H1 (cell line): ENCODE results near the gene MS4A15. TPM values are rescaled to one million over a fixed set of nuclear protein-coding genes. Genes with fewer than 3 reads are reported as not detected.

Experiments used
- JUN ChIP-seq: IDR thresholded peaks from 2 replicates; pipeline ENCODE4 v1.6.1; 2011; ENCODE audit warnings: low read depth, mild to moderate bottlenecking, improper control_type of control experiment, low read length
- KDM4A ChIP-seq: IDR thresholded peaks from one replicate; pipeline ENCODE4 v1.7.1; 2012; ENCODE audit warnings: low read depth, mild to moderate bottlenecking, moderate library complexity, low read length, inconsistent platforms; ENCODE audit not compliant: severe bottlenecking
- polyA plus RNA-seq, 7 experiments: library from polyadenylated mRNA; depleted of rRNA in 3 of 7; stranded (reverse) in 5 of 7; unstranded in 2 of 7; fragments of >200 nt in 5 of 7; fragments of 200-250 nt in 2 of 7; gene quantifications; 1 replicate in 5 of 7; 2 replicates in 1 of 7; 4 replicates in 1 of 7; pipeline versions ENCODE4 v1.2.1 to v1.2.3, GENCODE V29; 2011 to 2013; ENCODE audit warnings: missing spikeins in 2 of 7, mixed read lengths in 2 of 7
- total RNA-seq: library from RNA; stranded (reverse); fragmentation: NEBNext Ultra II Directional; extraction: Animal tissue kit (Norgen Biotek cat#: 25700); gene quantifications from 2 replicates; pipeline ENCODE4 v1.2.1, GENCODE V29; 2021
- TF ChIP-seq, protein P1 (sequence below): fragments of 300-600 bp; sonication (generic); IDR thresholded peaks from 2 replicates; pipeline ENCODE4 v1.7.1; 2012; ENCODE audit warnings: low read length, moderate library complexity, mild to moderate bottlenecking, inconsistent platforms; ENCODE audit not compliant: insufficient replicate concordance

Gene MS4A15
- total and polyA plus RNA-seq, 2 of the 8 experiments (the other 6 are each of a cell fraction or from before 2014, with no cell fraction given), result 0.15 to 0.17 TPM

DNA sequence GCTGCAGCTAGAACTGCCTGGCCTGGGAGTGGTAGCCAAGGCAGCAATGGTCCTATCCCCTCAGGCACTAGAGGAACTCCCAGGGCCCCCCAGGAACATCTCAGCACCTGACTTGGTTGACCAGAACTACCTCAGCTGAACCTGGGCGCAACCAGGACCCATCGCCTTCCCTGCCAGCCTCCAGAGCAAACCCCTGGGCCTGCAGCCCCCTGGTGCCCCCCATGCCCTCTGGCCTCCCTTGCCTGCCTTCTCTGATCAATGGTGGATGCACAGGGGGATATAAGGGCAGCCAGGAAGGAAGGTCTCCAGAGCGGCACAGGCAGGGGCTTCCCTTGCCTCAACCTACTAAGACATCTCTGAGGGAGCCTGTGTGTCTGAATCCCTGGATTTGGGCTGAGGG, 42.0 kb downstream of the MS4A15 start (continued):
- TF ChIP-seq, protein P1, sequence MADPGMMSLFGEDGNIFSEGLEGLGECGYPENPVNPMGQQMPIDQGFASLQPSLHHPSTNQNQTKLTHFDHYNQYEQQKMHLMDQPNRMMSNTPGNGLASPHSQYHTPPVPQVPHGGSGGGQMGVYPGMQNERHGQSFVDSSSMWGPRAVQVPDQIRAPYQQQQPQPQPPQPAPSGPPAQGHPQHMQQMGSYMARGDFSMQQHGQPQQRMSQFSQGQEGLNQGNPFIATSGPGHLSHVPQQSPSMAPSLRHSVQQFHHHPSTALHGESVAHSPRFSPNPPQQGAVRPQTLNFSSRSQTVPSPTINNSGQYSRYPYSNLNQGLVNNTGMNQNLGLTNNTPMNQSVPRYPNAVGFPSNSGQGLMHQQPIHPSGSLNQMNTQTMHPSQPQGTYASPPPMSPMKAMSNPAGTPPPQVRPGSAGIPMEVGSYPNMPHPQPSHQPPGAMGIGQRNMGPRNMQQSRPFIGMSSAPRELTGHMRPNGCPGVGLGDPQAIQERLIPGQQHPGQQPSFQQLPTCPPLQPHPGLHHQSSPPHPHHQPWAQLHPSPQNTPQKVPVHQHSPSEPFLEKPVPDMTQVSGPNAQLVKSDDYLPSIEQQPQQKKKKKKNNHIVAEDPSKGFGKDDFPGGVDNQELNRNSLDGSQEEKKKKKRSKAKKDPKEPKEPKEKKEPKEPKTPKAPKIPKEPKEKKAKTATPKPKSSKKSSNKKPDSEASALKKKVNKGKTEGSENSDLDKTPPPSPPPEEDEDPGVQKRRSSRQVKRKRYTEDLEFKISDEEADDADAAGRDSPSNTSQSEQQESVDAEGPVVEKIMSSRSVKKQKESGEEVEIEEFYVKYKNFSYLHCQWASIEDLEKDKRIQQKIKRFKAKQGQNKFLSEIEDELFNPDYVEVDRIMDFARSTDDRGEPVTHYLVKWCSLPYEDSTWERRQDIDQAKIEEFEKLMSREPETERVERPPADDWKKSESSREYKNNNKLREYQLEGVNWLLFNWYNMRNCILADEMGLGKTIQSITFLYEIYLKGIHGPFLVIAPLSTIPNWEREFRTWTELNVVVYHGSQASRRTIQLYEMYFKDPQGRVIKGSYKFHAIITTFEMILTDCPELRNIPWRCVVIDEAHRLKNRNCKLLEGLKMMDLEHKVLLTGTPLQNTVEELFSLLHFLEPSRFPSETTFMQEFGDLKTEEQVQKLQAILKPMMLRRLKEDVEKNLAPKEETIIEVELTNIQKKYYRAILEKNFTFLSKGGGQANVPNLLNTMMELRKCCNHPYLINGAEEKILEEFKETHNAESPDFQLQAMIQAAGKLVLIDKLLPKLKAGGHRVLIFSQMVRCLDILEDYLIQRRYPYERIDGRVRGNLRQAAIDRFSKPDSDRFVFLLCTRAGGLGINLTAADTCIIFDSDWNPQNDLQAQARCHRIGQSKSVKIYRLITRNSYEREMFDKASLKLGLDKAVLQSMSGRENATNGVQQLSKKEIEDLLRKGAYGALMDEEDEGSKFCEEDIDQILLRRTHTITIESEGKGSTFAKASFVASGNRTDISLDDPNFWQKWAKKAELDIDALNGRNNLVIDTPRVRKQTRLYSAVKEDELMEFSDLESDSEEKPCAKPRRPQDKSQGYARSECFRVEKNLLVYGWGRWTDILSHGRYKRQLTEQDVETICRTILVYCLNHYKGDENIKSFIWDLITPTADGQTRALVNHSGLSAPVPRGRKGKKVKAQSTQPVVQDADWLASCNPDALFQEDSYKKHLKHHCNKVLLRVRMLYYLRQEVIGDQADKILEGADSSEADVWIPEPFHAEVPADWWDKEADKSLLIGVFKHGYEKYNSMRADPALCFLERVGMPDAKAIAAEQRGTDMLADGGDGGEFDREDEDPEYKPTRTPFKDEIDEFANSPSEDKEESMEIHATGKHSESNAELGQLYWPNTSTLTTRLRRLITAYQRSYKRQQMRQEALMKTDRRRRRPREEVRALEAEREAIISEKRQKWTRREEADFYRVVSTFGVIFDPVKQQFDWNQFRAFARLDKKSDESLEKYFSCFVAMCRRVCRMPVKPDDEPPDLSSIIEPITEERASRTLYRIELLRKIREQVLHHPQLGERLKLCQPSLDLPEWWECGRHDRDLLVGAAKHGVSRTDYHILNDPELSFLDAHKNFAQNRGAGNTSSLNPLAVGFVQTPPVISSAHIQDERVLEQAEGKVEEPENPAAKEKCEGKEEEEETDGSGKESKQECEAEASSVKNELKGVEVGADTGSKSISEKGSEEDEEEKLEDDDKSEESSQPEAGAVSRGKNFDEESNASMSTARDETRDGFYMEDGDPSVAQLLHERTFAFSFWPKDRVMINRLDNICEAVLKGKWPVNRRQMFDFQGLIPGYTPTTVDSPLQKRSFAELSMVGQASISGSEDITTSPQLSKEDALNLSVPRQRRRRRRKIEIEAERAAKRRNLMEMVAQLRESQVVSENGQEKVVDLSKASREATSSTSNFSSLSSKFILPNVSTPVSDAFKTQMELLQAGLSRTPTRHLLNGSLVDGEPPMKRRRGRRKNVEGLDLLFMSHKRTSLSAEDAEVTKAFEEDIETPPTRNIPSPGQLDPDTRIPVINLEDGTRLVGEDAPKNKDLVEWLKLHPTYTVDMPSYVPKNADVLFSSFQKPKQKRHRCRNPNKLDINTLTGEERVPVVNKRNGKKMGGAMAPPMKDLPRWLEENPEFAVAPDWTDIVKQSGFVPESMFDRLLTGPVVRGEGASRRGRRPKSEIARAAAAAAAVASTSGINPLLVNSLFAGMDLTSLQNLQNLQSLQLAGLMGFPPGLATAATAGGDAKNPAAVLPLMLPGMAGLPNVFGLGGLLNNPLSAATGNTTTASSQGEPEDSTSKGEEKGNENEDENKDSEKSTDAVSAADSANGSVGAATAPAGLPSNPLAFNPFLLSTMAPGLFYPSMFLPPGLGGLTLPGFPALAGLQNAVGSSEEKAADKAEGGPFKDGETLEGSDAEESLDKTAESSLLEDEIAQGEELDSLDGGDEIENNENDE, result no peak
- no peak for TF ChIP-seq JUN
- TF ChIP-seq KDM4A, result no peak
